Retinal pigment epithelial cell (primary cell): ENCODE results near the gene SLC27A1.
A peak's percentile ranks its signal among the peaks of the same experiment; 100 is the strongest.

Experiments used
- DNase-seq: peaks from one replicate; pipeline ENCODE4 v3.0.0-alpha.2; 2010; ENCODE audit warnings: low read depth
- H3K4me3 ChIP-seq: 2 replicates; pipeline ENCODE4 v1.5.1; 2011; ENCODE audit warnings: mild to moderate bottlenecking, low read length, control low read depth, moderate library complexity
- TF ChIP-seq, protein P1 (sequence below): conservative IDR thresholded peaks from 2 replicates; pipeline ENCODE4 v1.5.1; 2011; ENCODE audit warnings: low read depth, low read length, control low read depth, inconsistent platforms

The SLC27A1 gene

DNA sequence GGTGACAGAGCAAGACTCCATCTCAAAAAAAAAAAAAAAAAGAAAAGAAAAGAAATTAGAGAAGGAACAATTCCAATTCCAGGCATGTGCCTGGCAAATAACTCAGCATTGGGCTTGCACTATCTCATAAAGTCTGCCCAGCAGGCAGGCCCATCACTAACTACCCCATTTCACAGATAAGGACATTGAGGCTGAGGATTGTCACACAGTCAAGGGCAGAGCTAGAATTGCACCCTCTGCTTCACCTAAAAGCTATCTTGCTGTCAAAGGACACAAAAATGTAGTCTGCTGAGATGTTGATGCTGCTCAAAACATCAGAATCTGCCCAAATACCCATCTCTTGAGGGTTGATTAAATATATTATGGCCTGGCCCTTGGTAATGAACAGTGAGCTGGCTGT, 64.4 kb downstream of the SLC27A1 start:
- no peak overlapping the region for H3K4me3 ChIP-seq
- TF ChIP-seq, protein P1, sequence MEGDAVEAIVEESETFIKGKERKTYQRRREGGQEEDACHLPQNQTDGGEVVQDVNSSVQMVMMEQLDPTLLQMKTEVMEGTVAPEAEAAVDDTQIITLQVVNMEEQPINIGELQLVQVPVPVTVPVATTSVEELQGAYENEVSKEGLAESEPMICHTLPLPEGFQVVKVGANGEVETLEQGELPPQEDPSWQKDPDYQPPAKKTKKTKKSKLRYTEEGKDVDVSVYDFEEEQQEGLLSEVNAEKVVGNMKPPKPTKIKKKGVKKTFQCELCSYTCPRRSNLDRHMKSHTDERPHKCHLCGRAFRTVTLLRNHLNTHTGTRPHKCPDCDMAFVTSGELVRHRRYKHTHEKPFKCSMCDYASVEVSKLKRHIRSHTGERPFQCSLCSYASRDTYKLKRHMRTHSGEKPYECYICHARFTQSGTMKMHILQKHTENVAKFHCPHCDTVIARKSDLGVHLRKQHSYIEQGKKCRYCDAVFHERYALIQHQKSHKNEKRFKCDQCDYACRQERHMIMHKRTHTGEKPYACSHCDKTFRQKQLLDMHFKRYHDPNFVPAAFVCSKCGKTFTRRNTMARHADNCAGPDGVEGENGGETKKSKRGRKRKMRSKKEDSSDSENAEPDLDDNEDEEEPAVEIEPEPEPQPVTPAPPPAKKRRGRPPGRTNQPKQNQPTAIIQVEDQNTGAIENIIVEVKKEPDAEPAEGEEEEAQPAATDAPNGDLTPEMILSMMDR, result no peak
- DNase-seq, result no peak

DNA sequence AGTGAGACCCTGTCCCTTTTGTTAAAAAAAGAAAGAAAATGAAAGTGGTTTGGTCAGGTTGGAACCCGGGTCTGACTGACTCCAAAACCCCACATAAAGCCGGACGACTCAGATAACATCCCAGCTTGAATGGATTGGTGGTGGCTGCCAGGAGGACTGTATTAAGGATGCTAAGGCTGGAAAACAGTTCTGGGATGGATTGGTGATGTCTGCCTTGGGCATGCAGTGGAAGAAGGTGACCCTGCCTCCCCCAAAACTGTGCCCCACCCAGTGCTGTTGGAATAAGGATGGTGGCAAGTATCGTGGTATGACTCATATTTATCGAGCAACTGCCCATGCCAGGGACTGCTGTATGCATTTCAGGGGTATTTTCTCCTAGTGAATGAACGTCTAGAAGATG, 66.6 kb downstream of the SLC27A1 start:
- TF ChIP-seq, protein P1, result no peak
- no peak overlapping the region for H3K4me3 ChIP-seq
- no peak for DNase-seq

DNA sequence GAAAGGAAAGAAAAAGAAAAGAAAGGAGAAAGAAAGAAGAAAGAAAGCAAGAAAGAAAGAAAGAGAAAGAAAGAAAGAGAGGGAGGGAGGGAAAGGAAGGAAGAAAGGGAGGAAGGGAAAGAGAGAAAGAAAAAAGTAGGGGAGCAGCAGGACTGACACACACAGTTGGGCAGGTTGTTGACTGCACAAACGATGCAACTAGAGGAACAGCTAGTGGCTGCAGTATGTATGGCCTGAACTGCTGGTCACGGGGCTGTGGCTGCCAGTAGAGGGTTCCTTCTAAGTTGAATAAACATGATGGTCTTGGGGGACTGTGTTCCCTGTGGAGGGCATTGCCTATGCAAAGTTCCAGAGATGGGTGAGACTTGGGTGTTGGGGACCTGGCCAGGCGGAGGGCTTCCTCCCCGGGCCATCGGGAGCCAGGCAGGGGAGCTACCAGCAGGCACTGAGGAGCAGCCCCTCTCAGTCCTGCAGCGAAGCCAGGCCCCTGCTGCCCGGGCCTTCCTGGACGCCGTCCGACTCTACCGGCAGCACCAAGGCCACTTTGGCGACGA, 68.4 kb downstream of the SLC27A1 start:
- TF ChIP-seq, protein P1, result no peak
- no peak for DNase-seq
- H3K4me3 ChIP-seq, result no peak overlapping the region

DNA sequence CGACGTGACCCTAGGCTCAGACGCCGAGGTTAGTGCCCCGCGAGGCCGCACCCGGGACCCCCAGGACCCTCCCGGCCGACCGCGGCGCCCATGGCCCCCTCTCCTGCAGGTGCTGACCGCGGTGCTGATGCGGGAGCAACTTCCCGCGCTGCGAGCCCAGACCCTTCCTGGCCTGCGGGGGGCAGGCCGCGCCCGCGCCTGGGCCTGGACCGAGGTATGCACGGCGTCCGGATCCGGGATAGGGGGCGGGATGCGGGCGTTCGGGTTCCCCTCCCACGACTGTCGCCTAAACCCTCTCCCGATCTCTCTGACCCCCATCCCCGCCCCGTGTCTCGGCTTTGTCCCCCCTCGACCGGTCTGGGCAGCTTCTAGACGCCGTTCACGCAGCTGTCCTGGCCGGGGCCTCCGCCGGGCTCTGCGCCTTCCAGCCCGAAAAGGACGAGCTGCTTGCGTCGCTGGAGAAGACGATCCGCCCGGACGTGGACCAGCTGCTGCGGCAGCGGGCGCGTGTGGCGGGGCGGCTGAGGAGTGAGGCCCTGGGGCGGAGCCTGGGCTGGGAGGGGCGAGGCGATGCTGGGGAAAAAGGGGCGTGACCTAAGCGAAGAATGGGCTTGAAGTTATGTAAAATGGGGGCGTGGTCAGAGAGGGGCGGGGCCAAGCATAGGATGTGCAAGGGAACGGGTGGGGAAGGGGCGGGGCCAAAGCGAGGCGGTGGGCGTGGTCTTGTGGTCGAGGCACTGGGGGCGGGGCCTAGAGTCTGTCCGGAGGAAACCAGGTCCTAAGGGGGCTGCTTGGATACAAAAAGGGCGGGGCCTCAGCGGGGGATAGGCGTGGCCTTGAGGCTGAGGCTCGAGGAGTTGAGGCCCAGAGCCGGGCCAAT, 69.2 kb downstream of the SLC27A1 start:
- TF ChIP-seq, protein P1, result peak; percentile 28
- peak overlapping the region; percentile 33 for H3K4me3 ChIP-seq
- DNase-seq, result peak; percentile 39

DNA sequence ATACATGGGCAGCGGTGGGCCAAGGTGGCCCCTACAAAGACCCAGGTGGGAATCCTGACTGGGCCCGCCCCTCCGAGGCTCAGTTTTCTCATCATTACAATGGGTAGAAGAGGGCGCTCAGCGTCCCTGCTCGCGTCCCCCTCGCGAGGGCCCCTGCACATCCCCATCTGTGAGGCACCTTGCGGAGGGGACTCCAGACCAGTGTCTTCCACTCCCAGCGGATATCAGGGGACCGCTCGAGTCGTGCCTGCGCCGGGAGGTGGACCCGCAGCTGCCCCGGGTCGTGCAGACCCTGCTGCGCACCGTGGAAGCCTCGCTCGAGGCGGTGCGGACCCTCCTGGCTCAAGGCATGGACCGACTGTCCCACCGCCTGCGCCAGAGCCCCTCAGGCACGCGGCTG, 69.8 kb downstream of the SLC27A1 start:
- H3K4me3 ChIP-seq, result no peak overlapping the region
- TF ChIP-seq, protein P1, result no peak
- DNase-seq, result no peak

DNA sequence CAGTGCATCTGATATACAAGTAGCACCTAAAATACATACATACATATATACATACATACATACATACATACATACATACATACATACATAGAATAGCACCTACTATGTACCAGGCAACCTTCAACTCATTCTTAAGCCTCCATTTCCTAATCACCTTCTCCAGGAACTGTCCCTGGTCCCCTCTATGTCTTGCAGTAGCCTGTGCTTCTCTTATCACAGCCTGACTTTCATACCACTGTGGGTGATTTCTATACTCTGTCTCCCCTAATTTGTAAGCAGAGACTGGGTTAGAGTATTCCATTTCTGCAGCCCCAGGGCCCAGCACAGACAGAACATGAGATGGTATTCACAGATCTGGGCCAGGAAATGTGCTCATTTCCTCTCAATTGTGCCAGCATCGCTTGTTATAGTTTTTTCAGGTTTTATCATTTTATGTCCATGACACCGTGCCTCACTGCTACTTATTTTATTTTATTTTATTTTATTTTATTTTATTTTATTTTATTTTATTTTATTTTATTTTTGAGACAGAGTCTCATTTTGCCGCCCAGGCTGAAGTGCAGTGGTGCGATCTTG, 70.9 kb downstream of the SLC27A1 start:
- no peak overlapping the region for H3K4me3 ChIP-seq
- TF ChIP-seq, protein P1, result no peak
- DNase-seq, result no peak
